AG08395 (cell line): Measurements from ENCODE around the gene PLEKHA7.
"Not testable (repeated sequence)": the region's sequence is repeated elsewhere in the genome, so short reads cannot be mapped to it uniquely, and the experiment has no call there.

ENCODE experiments used
- DNase-seq: peaks from one replicate; pipeline ENCODE4 v3.0.0; 2012; ENCODE audit warnings: mixed read lengths, low spot score

The PLEKHA7 gene, protein sequence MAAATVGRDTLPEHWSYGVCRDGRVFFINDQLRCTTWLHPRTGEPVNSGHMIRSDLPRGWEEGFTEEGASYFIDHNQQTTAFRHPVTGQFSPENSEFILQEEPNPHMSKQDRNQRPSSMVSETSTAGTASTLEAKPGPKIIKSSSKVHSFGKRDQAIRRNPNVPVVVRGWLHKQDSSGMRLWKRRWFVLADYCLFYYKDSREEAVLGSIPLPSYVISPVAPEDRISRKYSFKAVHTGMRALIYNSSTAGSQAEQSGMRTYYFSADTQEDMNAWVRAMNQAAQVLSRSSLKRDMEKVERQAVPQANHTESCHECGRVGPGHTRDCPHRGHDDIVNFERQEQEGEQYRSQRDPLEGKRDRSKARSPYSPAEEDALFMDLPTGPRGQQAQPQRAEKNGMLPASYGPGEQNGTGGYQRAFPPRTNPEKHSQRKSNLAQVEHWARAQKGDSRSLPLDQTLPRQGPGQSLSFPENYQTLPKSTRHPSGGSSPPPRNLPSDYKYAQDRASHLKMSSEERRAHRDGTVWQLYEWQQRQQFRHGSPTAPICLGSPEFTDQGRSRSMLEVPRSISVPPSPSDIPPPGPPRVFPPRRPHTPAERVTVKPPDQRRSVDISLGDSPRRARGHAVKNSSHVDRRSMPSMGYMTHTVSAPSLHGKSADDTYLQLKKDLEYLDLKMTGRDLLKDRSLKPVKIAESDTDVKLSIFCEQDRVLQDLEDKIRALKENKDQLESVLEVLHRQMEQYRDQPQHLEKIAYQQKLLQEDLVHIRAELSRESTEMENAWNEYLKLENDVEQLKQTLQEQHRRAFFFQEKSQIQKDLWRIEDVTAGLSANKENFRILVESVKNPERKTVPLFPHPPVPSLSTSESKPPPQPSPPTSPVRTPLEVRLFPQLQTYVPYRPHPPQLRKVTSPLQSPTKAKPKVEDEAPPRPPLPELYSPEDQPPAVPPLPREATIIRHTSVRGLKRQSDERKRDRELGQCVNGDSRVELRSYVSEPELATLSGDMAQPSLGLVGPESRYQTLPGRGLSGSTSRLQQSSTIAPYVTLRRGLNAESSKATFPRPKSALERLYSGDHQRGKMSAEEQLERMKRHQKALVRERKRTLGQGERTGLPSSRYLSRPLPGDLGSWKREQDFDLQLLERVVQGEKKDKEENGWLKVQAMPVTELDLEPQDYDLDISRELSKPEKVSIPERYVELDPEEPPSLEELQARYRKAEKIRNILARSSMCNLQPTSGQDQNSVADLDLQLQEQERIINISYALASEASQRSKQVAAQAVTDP

GRCh38 chr11:17014321-17014832 lies at the start of gene PLEKHA7:
TSS of gene PLEKHA7 (minus strand) at chr11:17014414. CDS start at chr11:17014401, 13 bp downstream.
- no peak for DNase-seq

GRCh38 chr11:17063171-17064002 lies 49.2 kb upstream of the PLEKHA7 start:
- DNase-seq, result peak; percentile 73

GRCh38 chr11:17051146-17051545 lies 36.9 kb upstream of the PLEKHA7 start:
- not testable (repeated sequence) for DNase-seq

GRCh38 chr11:17048491-17048890 lies 34.3 kb upstream of the PLEKHA7 start:
- not testable (repeated sequence) for DNase-seq

GRCh38 chr11:17046690-17047089 lies 32.5 kb upstream of the PLEKHA7 start:
- no peak for DNase-seq

- DNase-seq, result no peak
Observed at GRCh38 chr11:17036666-17037658, 22.7 kb upstream of the PLEKHA7 start.

DNA sequence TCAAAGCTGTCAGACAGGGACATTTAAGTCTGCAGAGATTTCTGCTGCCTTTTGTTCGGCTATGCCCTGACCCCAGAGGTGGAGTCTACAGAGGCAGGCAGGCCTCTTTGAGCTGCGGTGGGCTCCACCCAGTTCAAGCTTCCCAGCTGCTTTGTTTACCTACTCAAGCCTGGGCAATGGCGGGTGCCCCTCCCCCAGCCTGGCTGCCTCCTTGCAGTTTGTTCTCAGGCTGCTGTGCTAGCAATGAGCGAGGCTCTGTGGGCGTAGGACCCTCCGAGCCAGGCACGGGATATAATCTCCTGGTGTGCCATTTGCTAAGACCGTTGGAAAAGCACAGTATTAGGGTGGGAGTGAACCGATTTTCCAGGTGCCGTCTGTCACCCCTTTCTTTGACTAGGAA lies 19.8 kb upstream of the PLEKHA7 start:
- not testable (repeated sequence) for DNase-seq

GRCh38 chr11:17026487-17027082 lies 12.4 kb upstream of the PLEKHA7 start:
- DNase-seq, result no peak

DNA sequence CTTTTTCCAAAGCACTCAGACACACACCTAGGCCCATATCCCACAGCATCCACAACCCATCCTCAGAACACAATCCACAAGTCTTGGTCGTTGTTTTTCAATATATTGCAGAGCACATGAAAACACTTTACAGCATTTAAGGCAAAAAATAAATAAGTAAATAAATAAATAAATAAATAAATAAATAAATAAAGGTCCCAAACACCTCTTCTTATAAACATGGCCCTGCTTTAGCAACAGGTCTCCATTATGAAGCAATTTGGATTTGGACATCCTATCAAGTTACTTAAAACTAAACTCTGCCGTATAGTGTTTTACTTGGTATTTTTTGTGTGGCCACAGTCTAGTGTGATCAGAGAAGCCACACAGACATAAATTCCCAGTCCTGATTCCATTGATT lies 10.7 kb upstream of the PLEKHA7 start:
- DNase-seq, result no peak

- no peak for DNase-seq
Observed at GRCh38 chr11:17021511-17021910, 7.3 kb upstream of the PLEKHA7 start.

GRCh38 chr11:17020831-17021230 lies 6.6 kb upstream of the PLEKHA7 start:
- no peak for DNase-seq

GRCh38 chr11:17019232-17019631 lies 5.0 kb upstream of the PLEKHA7 start:
- no peak for DNase-seq

GRCh38 chr11:17015627-17016126 lies 1.5 kb upstream of the PLEKHA7 start:
- DNase-seq, result peak; percentile 25

- DNase-seq, result peak; percentile 26
Observed at GRCh38 chr11:17014833-17015626, 816 bp upstream of the PLEKHA7 start.

- DNase-seq, result no peak
Observed at GRCh38 chr11:17013548-17014320, 480 bp downstream of the PLEKHA7 start.

- no peak for DNase-seq
Observed at GRCh38 chr11:17012712-17013547, 1.3 kb downstream of the PLEKHA7 start.

- no peak for DNase-seq
Observed at GRCh38 chr11:17012179-17012578, 2.0 kb downstream of the PLEKHA7 start.
